Ascending aorta (tissue), 2 donors: ENCODE measurements around the gene NTSR1. TPM values are rescaled to one million over a fixed set of nuclear protein-coding genes. Genes with fewer than 3 reads are reported as not detected.

Source experiments
- DNase-seq, 2 donors: peaks; one replicate each; pipeline ENCODE4 v3.0.0-alpha.2; 2019; ENCODE audit warnings: low spot score in 2 of 2
- H3K27ac ChIP-seq, 2 donors: fragments of 200-600 bp; sonication (generic); one replicate each; pipeline ENCODE4 v1.5.1; 2016 to 2017; ENCODE audit warnings: mild to moderate bottlenecking in 1 of 2
- H3K27me3 ChIP-seq: fragments of 200-600 bp; sonication (generic); one replicate; pipeline ENCODE4 v1.5.1; 2017
- H3K36me3 ChIP-seq, 2 donors: fragments of 200-600 bp; sonication (generic); one replicate each; pipeline ENCODE4 v1.5.1; 2016
- H3K4me1 ChIP-seq, 2 donors: fragments of 200-600 bp; sonication (generic); one replicate each; pipeline ENCODE4 v1.5.1; 2016 to 2017; ENCODE audit warnings: mild to moderate bottlenecking in 1 of 2
- H3K4me3 ChIP-seq, 2 donors: fragments of 200-600 bp; sonication (generic); one replicate each; pipeline ENCODE4 v1.5.1; 2016 to 2017; ENCODE audit warnings: mild to moderate bottlenecking in 1 of 2
- H3K9me3 ChIP-seq, 2 donors: fragments of 200-600 bp; sonication (generic); one replicate each; pipeline ENCODE4 v1.5.1; 2016
- intact Hi-C: fragments of 100-400 bp; cut with DNase I; formaldehyde crosslinking; loops from one replicate; pipeline ENCODE4 v1.15.1; 2023
- total RNA-seq: library from RNA; depleted of rRNA; stranded (reverse); fragments of >200 nt; gene quantifications from one replicate; pipeline ENCODE4 v1.1.0, GENCODE V29; 2016
- TF ChIP-seq, protein P1 (sequence below), 3 experiments: fragments of 200-600 bp in 2 of 3; fragments of 450-650 bp in 1 of 3; sonication (generic) in 2 of 3; IDR thresholded peaks; one replicate each; pipeline ENCODE4 v1.5.1; 2016 to 2019; ENCODE audit warnings: antibody characterized with exemption in 3 of 3, mild to moderate bottlenecking in 1 of 3, moderate library complexity in 1 of 3

Gene NTSR1
- total RNA-seq, 1 donor from 2014 or later: not detected

DNA sequence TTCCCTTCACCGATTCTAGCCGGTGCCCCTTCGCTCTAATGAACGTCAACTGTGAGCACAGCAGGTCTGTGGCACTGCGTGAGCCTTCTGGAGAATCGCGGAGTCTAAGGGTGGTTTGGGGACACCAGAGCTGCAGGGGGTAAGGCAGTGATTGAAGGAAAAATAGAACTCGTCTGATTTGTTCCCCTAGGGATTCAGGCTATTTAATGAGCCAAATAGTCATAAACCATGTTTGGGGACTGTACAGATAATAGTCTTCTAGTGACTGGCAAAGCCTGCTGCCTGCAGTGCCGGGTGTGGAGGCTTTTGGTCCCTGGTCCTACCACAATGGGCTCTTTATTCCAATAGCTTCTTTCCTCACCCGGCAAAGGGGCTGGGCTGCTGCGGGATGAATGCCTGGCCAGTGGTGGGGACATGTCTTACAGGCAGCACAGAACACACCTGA lies 11.1 kb upstream of the NTSR1 start:
- H3K27ac ChIP-seq: no peak overlapping the region
- no peaks in the 10 kb centered on the region for H3K27me3 ChIP-seq
- no peaks in the 10 kb centered on the region for H3K4me1 ChIP-seq
- TF ChIP-seq, protein P1, sequence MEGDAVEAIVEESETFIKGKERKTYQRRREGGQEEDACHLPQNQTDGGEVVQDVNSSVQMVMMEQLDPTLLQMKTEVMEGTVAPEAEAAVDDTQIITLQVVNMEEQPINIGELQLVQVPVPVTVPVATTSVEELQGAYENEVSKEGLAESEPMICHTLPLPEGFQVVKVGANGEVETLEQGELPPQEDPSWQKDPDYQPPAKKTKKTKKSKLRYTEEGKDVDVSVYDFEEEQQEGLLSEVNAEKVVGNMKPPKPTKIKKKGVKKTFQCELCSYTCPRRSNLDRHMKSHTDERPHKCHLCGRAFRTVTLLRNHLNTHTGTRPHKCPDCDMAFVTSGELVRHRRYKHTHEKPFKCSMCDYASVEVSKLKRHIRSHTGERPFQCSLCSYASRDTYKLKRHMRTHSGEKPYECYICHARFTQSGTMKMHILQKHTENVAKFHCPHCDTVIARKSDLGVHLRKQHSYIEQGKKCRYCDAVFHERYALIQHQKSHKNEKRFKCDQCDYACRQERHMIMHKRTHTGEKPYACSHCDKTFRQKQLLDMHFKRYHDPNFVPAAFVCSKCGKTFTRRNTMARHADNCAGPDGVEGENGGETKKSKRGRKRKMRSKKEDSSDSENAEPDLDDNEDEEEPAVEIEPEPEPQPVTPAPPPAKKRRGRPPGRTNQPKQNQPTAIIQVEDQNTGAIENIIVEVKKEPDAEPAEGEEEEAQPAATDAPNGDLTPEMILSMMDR (IDR thresholded peaks at IDR 0.05): no peak
- DNase-seq: no peak
- intact Hi-C loops: no loop called here
- no peak overlapping the region for H3K4me3 ChIP-seq
- H3K36me3 ChIP-seq: no peaks in the 10 kb centered on the region
- no peaks in the 10 kb centered on the region for H3K9me3 ChIP-seq

DNA sequence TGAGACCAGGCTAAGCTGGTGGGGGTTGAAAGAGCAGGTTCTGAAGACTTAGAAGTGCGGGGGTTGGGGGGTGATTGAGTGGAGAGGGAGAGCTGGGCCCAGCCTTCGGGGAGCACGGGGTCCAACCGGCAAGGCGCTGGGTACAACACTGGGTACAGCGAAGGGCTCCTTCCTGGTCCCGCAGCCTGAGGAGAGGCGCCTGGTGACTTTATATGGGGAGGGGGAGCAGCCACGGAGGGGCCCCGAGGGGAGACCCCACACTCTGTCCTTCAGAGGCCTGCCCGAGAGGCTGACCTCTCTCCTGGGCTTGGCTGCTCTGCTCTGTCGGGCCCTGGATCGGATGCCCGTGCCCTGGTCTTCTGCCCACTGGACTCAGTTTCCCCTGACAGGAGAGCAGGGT lies 10.4 kb upstream of the NTSR1 start:
- intact Hi-C loops: no loop called here
- no peak overlapping the region for H3K4me3 ChIP-seq
- DNase-seq: no peak
- TF ChIP-seq, protein P1 (IDR thresholded peaks at IDR 0.05): no peak
- no peaks in the 10 kb centered on the region for H3K9me3 ChIP-seq
- no peak overlapping the region for H3K27ac ChIP-seq
- H3K36me3 ChIP-seq: no peaks in the 10 kb centered on the region
- no peaks in the 10 kb centered on the region for H3K4me1 ChIP-seq
- no peaks in the 10 kb centered on the region for H3K27me3 ChIP-seq

DNA sequence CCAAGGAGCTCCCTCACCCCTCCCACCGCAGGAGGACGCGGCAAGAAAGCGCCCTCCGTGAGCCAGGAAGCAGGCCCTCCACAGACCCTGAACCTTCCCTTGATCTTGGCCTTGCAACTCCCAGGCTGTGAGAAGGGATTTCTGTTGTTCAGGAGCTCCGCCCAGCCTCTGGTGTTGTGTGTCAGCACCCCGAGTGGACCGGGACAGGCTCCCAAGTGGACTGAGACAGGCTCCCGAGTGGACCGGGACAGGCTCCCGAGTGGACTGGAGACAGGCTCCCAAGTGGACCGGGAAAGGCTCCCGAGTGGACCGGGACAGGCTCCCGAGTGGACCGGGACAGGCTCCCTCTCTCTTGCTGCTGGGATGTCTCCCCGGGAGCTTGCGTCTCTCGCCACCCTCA lies 9.3 kb upstream of the NTSR1 start:
- intact Hi-C loops: no loop called here
- Histone ChIP-seq H3K27me3 (no peaks in the 10 kb centered on the region), H3K4me1 (no peaks in the 10 kb centered on the region), H3K9me3 (no peaks in the 10 kb centered on the region), H3K36me3 (no peaks in the 10 kb centered on the region), H3K4me3 (no peak overlapping the region), H3K27ac (no peak overlapping the region)
- TF ChIP-seq, protein P1 (IDR thresholded peaks at IDR 0.05): no peak
- no peak for DNase-seq

DNA sequence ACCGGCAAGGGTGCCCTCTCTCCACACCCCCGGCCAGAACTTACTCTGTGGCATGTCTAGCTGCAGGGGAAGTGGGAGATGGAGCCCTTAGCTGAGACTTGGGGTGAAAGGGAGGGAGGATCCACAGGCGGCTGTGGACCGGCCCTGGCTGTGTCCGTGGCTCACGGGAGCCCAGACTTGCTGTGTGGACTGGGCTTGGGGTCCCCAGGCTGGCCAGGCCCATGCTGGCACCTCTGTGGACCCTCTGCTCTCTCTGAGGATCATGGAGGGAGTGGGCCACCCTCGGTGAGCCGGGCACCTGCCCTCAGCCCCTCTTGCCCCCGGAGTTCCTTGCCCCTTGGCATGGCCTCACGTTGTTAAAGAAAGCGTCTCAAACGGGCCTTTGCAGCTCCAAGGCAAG lies 8.9 kb upstream of the NTSR1 start:
- TF ChIP-seq, protein P1 (IDR thresholded peaks at IDR 0.05): no peak
- H3K27ac ChIP-seq: no peak overlapping the region
- H3K4me3 ChIP-seq: no peak overlapping the region
- no peaks in the 10 kb centered on the region for H3K9me3 ChIP-seq
- H3K27me3 ChIP-seq: no peaks in the 10 kb centered on the region
- peaks cover 0 to 2% of the 10 kb centered on the region in 2 donors for H3K4me1 ChIP-seq
- H3K36me3 ChIP-seq: no peaks in the 10 kb centered on the region
- DNase-seq: no peak
- intact Hi-C loops: no loop called here

DNA sequence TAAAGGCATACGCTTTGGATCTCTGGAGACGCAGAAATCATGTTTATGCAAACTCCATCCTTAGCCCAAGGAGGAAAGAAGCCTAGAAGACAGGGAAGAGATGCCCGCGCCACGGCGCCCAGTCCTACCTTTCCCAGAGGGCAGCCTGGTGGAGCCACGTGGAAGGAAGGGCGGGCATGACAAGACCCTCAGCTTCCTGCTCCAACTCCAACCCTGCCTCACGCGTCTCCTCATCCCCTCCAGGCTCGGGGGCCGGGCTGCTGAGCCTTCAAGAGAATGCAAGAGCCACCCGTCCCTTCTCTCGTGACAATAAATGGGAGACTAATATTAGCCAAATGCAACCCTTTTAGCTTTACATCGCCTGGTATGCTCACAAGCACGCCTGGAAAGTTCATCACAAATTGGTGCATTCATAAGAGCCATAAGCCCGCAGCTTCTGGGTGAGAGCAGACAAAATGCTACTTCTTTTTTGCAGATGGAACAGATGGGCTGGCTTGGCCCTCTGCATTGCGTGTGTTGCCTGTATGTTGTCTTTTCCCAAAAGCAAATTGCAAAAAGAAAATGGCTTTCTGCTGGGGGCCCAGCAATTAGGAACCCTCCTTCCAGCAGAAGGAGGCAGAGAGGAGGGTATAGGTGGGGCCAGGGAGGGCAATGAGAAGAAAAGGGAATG lies 8.2 kb upstream of the NTSR1 start:
- TF ChIP-seq, protein P1 (IDR thresholded peaks at IDR 0.05): no peak
- Histone ChIP-seq H3K27me3 (no peaks in the 10 kb centered on the region), H3K4me1 (peaks cover 0 to 2% of the 10 kb centered on the region in 2 donors), H3K9me3 (no peaks in the 10 kb centered on the region), H3K27ac (no peak overlapping the region), H3K4me3 (no peak overlapping the region), H3K36me3 (no peaks in the 10 kb centered on the region)
- DNase-seq: no peak
- intact Hi-C loops: no loop called here
